Natural killer cell (primary cell): ENCODE data around the gene ING5. TPM values are rescaled to one million over a fixed set of nuclear protein-coding genes. Genes with fewer than 3 reads are reported as not detected.

Experiments used
- ATAC-seq, 3 donors: fragments of 150-1000 bp in 2 of 3; fragments of 200-7000 bp in 1 of 3; cut with Tn5 transposase; 1 replicate in 1 of 3; 2 replicates in 2 of 3; pipeline ENCODE4 v1.10.0; 2021; ENCODE audit warnings: mild to moderate bottlenecking in 2 of 3, moderate library complexity in 2 of 3
- DNase-seq, 2 donors: peaks; one replicate each; pipeline versions ENCODE4 v3.0.0 to v3.0.0-alpha.2; 2013 to 2021; ENCODE audit warnings: mixed read lengths in 1 of 2
- H3K27ac ChIP-seq: one replicate; pipeline ENCODE4 v1.5.1; 2013; ENCODE audit warnings: mild to moderate bottlenecking, low read length
- H3K27me3 ChIP-seq: one replicate; pipeline ENCODE4 v1.6.1; 2013; ENCODE audit warnings: low read length; ENCODE audit not compliant: control insufficient read depth, insufficient read depth
- H3K36me3 ChIP-seq: one replicate; pipeline ENCODE4 v1.6.1; 2013; ENCODE audit warnings: low read length; ENCODE audit not compliant: control insufficient read depth, insufficient read depth
- H3K4me1 ChIP-seq: one replicate; pipeline ENCODE4 v1.6.1; 2013; ENCODE audit warnings: low read length; ENCODE audit not compliant: control insufficient read depth, insufficient read depth
- H3K4me3 ChIP-seq: one replicate; pipeline ENCODE4 v1.5.1; 2013; ENCODE audit warnings: low read length
- H3K9me3 ChIP-seq: one replicate; pipeline ENCODE4 v1.6.1; 2013; ENCODE audit warnings: low read length; ENCODE audit not compliant: control insufficient read depth, insufficient read depth
- H3K27ac Mint-ChIP-seq, 2 donors: one replicate each; pipeline ENCODE4 v1.8.0; 2022; ENCODE audit warnings: mild to moderate bottlenecking in 2 of 2, mixed read lengths in 2 of 2, moderate library complexity in 1 of 2
- H3K27me3 Mint-ChIP-seq, 2 donors: one replicate each; pipeline ENCODE4 v1.8.0; 2022; ENCODE audit warnings: low read depth in 2 of 2, mixed read lengths in 2 of 2
- H3K36me3 Mint-ChIP-seq: one replicate; pipeline ENCODE4 v1.8.0; 2022; ENCODE audit warnings: mixed read lengths
- H3K4me1 Mint-ChIP-seq, 2 donors: one replicate each; pipeline ENCODE4 v1.8.0; 2022; ENCODE audit warnings: mixed read lengths in 2 of 2
- H3K4me3 Mint-ChIP-seq: one replicate; pipeline ENCODE4 v1.8.0; 2022; ENCODE audit warnings: mild to moderate bottlenecking, moderate library complexity, mixed read lengths
- H3K9me3 Mint-ChIP-seq, 2 donors: one replicate each; pipeline ENCODE4 v1.8.0; 2022; ENCODE audit warnings: mixed read lengths in 2 of 2
- WGBS: methylation state at CpG from one replicate; pipeline ENCODE4 v1.1.7; 2013; ENCODE audit warnings: missing lambda C conversion rate; ENCODE audit not compliant: insufficient coverage; 5-methylcytosine and 5-hydroxymethylcytosine counted together
- intact Hi-C: fragments of 100-400 bp; cut with micrococcal nuclease; formaldehyde crosslinking; loops from one replicate; pipeline ENCODE4 v1.14.2; 2022
- total RNA-seq, 4 donors: library from RNA; stranded (reverse); fragments of 120-200 nt in 1 of 4; gene quantifications; one replicate each; pipeline versions ENCODE4 v1.2.3 to v1.2.4, GENCODE V29; 2013 to 2022
- TF ChIP-seq, protein P1 (sequence below): fragments of 200-600 bp; IDR thresholded peaks from one replicate; pipeline ENCODE4 v1.8.0; 2022; ENCODE audit warnings: antibody characterized with exemption

Gene ING5
- total RNA-seq, 3 donors from 2014 or later (not counting 1 experiment from before 2014, with no cell fraction given) = 25.6 to 40.9 (median 34.7) TPM

DNA sequence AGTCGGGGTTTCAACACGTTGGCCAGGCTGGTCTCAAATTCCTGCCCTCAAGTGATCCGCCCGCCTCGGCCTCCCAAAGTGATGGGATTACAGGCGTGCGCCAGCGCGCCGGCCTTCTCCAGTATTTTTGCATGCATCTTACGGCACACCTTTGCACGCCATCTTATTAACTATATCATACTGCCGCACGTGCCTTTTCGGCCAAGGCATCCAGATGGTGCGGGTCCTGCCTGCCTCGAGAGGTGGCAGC, 765 bp upstream of the ING5 start:
- TF ChIP-seq, protein P1, sequence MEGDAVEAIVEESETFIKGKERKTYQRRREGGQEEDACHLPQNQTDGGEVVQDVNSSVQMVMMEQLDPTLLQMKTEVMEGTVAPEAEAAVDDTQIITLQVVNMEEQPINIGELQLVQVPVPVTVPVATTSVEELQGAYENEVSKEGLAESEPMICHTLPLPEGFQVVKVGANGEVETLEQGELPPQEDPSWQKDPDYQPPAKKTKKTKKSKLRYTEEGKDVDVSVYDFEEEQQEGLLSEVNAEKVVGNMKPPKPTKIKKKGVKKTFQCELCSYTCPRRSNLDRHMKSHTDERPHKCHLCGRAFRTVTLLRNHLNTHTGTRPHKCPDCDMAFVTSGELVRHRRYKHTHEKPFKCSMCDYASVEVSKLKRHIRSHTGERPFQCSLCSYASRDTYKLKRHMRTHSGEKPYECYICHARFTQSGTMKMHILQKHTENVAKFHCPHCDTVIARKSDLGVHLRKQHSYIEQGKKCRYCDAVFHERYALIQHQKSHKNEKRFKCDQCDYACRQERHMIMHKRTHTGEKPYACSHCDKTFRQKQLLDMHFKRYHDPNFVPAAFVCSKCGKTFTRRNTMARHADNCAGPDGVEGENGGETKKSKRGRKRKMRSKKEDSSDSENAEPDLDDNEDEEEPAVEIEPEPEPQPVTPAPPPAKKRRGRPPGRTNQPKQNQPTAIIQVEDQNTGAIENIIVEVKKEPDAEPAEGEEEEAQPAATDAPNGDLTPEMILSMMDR = no peak
- Mint-ChIP-seq H3K9me3 (no peaks in the 10 kb centered on the region), H3K4me3 (peak overlapping the region; percentile 86), H3K4me1 (peaks cover 7 to 13% of the 10 kb centered on the region in 2 donors), H3K27ac (peak overlapping the region in 1 of 2 donors; percentile 82), H3K27me3 (no peaks in the 10 kb centered on the region), H3K36me3 (no peaks in the 10 kb centered on the region)
- Histone ChIP-seq H3K4me1 (peaks cover 15% of the 10 kb centered on the region), H3K36me3 (peaks cover 4% of the 10 kb centered on the region), H3K4me3 (peak overlapping the region; percentile 49), H3K9me3 (no peaks in the 10 kb centered on the region), H3K27ac (no peak overlapping the region), H3K27me3 (no peaks in the 10 kb centered on the region)
- DNase-seq (no peak), ATAC-seq (no peak)
- intact Hi-C loops = no loop called here
- WGBS = under 1% methylated on average over 17 of the region's 17 CpGs

DNA sequence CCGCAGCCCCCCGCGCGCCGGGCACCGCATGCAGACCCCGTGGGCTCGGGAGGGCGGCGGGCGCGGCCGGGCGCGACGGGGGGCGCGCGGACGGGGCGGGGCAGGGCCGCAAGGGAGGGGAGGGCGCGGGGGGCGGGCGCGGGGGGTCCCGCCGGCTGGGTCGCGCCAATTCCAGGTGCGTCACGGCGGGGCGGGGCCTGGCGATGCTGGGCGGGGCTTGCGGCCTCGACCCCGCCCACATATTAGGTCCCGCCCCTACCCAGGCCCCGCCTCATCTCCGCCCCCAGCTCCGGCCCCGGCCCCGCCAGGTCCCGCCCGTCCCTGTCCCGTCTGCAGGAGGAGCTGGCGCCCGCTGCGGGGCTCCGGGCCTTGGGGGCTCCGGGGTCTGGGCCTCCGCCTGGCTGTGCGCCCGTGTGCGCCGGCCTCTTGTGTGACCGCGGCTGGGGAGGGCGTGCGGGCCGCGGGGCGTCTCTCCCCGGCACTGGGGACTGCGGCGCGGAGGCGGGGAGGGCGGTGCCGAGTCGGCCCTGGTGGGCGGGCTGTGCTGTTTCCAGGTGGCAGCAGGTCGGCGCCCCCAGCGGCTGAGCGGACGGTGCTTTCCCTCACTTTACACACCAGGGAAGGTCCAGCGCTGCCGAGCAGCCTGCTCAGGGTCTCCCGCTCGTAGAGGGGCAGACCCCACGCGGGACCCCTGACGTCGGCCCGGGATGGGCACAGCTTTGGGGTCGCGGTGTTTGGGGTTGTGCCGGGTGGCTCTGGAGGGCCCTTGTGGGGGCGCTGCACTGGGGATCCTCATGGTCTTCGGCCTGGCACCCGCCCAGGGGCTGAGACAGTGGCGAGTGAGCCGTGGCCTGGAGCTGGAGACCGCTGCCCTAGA, 554 bp downstream of the ING5 start:
- peak; percentile 81 to 94 (median 85) for ATAC-seq
- Mint-ChIP-seq H3K27ac (peak overlapping the region; percentile 80 to 84), H3K4me1 (peaks cover 7 to 13% of the 10 kb centered on the region in 2 donors), H3K36me3 (no peaks in the 10 kb centered on the region), H3K27me3 (no peaks in the 10 kb centered on the region), H3K9me3 (no peaks in the 10 kb centered on the region), H3K4me3 (peak overlapping the region; percentile 86)
- Histone ChIP-seq H3K36me3 (peaks cover 8% of the 10 kb centered on the region), H3K9me3 (no peaks in the 10 kb centered on the region), H3K4me3 (peak overlapping the region; percentile 59), H3K27ac (peak overlapping the region; percentile 76), H3K27me3 (no peaks in the 10 kb centered on the region), H3K4me1 (peaks cover 15% of the 10 kb centered on the region)
- intact Hi-C loops = loop anchor here (1.0 to 2.0 kb wide), 4 partner anchors 16 to 387 kb away; partner anchors contain the start of genes D2HGDH, DTYMK, HDLBP and SEPTIN2
- WGBS = under 1% methylated on average over 98 of the region's 98 CpGs
- TF ChIP-seq, protein P1 = peak; percentile 52
- DNase-seq = peak; percentile 86 to 93

DNA sequence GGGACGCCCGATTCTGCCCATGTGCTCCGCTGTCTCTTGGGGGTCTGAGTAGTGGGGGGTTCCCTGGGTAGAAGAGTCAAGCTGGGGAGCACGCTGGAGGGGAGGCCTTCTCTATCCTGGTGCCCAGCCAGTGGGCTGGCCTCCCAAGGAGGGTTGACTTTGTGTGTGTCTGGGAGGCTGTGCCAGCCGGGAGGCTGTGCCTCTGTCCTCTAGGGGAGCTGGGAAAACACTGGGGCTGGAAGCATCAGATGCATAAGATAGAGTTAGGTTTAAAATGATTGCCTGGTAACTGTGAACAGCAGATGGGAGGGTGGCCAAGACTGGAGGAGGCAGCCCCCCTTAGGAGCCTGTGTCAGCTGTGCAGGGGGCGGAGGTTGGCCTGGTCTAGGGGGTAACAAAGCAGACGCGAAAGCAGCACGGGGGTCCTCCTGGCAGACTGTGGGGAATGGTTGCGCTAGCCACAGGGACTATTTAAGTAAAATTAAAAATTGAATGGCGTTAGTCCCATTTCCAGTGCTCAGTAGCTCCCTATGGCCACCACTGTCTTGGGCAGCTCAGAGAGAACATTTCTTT, 1.3 kb downstream of the ING5 start:
- Histone ChIP-seq H3K4me3 (peak overlapping the region; percentile 59), H3K27ac (peak overlapping the region; percentile 76), H3K9me3 (no peaks in the 10 kb centered on the region), H3K36me3 (peaks cover 10% of the 10 kb centered on the region), H3K4me1 (peaks cover 15% of the 10 kb centered on the region), H3K27me3 (no peaks in the 10 kb centered on the region)
- no peaks in the 10 kb centered on the region for H3K9me3 Mint-ChIP-seq
- H3K27ac Mint-ChIP-seq = peak overlapping the region; percentile 80 to 84
- TF ChIP-seq, protein P1 = no peak
- H3K4me3 Mint-ChIP-seq = peak overlapping the region; percentile 86
- no peaks in the 10 kb centered on the region for H3K36me3 Mint-ChIP-seq
- intact Hi-C loops = loop anchor here (2.0 kb wide), 1 partner anchor 178 kb away; no protein-coding TSS in a partner anchor
- ATAC-seq (no peak), DNase-seq (no peak)
- H3K27me3 Mint-ChIP-seq = no peaks in the 10 kb centered on the region
- H3K4me1 Mint-ChIP-seq = peaks cover 7 to 13% of the 10 kb centered on the region in 2 donors
- 67% methylated on average over 11 of the region's 11 CpGs for WGBS
